BLaER1 treated with 17β-estradiol and CSF1 and Interleukin-3, amounts not matched to agents 10 nM and 100 nM (cell line): Measurements from ENCODE around the gene DIP2B.
"Not testable (repeated sequence)": the region's sequence is repeated elsewhere in the genome, so short reads cannot be mapped to it uniquely, and the experiment has no call there.

Experiments
- H3K27ac ChIP-seq, 11 experiments: shearing (Covaris generic); formaldehyde crosslinking; 2 replicates each; pipeline ENCODE4 v1.8.1; 2022
- H3K27me3 ChIP-seq, 11 experiments: shearing (Covaris generic); formaldehyde crosslinking; 2 replicates each; pipeline ENCODE4 v1.8.1; 2022
- H3K36me3 ChIP-seq, 11 experiments: shearing (Covaris generic); formaldehyde crosslinking; 2 replicates each; pipeline ENCODE4 v1.8.1; 2022
- H3K4me1 ChIP-seq, 10 experiments: shearing (Covaris generic); formaldehyde crosslinking; 2 replicates each; pipeline ENCODE4 v1.8.1; 2022
- H3K4me2 ChIP-seq, 11 experiments: shearing (Covaris generic); formaldehyde crosslinking; 2 replicates each; pipeline ENCODE4 v1.8.1; 2022
- H3K4me3 ChIP-seq, 10 experiments: shearing (Covaris generic); formaldehyde crosslinking; 2 replicates each; pipeline ENCODE4 v1.8.1; 2022
- H3K9ac ChIP-seq, 11 experiments: shearing (Covaris generic); formaldehyde crosslinking; 2 replicates each; pipeline ENCODE4 v1.8.1; 2022
- H3K9me3 ChIP-seq, 11 experiments: shearing (Covaris generic); formaldehyde crosslinking; replicated peaks in 1 of 11; 2 replicates each; pipeline ENCODE4 v1.8.1; 2022
- H4K20me1 ChIP-seq, 11 experiments: shearing (Covaris generic); formaldehyde crosslinking; 2 replicates each; pipeline ENCODE4 v1.8.1; 2022
- Cebpa-rat ChIP-seq, 11 experiments: shearing (Covaris generic); IDR thresholded peaks; 2 replicates each; pipeline ENCODE4 v1.8.1; 2022

The DIP2B gene

DNA sequence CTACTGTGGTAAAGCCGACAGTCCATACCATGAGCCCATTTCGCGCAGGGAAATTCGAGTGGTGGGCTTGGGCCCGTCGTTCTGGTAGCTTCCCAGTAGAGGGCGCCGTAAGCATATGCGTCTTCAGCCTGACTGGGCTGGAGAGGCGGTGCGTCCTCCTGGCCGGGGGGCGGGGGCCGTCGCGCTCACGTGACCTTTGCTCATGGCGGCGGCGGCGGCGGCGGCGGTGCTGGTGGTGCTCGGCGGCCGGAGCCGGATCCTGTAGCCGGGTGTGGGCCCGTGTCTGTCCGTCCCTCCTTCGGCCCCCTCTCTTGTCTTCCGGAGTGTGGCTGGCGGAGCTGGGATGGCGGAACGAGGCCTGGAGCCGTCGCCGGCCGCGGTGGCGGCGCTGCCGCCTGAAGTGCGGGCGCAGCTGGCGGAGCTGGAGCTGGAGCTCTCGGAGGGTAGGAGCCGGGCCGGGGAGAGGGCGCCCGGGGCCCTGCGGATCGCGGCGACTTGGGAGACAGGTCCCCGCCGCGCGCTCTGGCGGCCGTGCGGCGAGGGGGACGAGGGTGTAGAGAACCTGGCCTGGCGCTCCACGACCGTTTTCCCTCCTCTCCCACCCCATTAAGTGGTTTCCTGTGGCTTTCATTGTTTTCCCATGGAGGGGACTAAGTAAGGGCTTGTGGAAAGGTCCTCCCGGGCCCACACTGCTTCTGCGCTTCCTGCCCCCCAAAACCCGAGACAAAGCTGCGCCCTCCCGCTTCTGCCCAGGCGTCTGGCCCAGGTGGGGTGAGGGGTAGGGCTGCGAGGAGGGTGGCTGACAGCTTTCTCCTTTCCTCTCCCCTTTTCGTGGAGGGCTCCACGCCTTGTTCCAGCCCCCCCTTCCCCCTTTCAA lies at the start of gene DIP2B:
Gene DIP2B (plus strand): TSS at position 188 of the 877 bp plus-strand sequence. CDS start 156 bp downstream, at position 344.
- peak within 1 kb of the TSS; percentile 73 to 96 (median 90) for H3K4me2 ChIP-seq
- H3K9me3 ChIP-seq = peaks cover 9 to 21% (median 18%) of the 10 kb centered on the region in 11 experiments
- H3K27ac ChIP-seq = peak within 1 kb of the TSS; percentile 89 to 99 (median 96)
- peaks cover 27 to 38% (median 33%) of the 10 kb centered on the region in 11 experiments; a peak in 19 of 22 replicates for H4K20me1 ChIP-seq
- peaks cover 26 to 41% (median 36%) of the 10 kb centered on the region in 10 experiments for H3K4me1 ChIP-seq
- peak within 1 kb of the TSS; percentile 95 to 99 (median 98) for H3K9ac ChIP-seq
- H3K4me3 ChIP-seq = peak within 1 kb of the TSS; percentile 85 to 97 (median 91)
- no peak for TF ChIP-seq Cebpa-rat (IDR thresholded peaks at IDR 0.05)
- H3K27me3 ChIP-seq = no peaks in the 10 kb centered on the region
- peaks cover 0 to 30% (median 14%) of the 10 kb centered on the region in 11 experiments; a peak in 11 of 22 replicates for H3K36me3 ChIP-seq

GRCh38 chr12:50458606-50459005 lies 46.2 kb upstream of the DIP2B start:
- H3K9me3 ChIP-seq = peaks cover 0 to 22% (median 18%) of the 10 kb centered on the region in 11 experiments; a peak in 19 of 22 replicates
- no peaks in the 10 kb centered on the region for H3K27me3 ChIP-seq
- H4K20me1 ChIP-seq = peaks cover 0 to 7% (median 0%) of the 10 kb centered on the region in 11 experiments; a peak in 1 of 22 replicates
- H3K4me2 ChIP-seq = no peak overlapping the region
- no peak overlapping the region for H3K9ac ChIP-seq
- no peak for TF ChIP-seq Cebpa-rat (IDR thresholded peaks at IDR 0.05)
- H3K4me3 ChIP-seq = no peak overlapping the region
- H3K4me1 ChIP-seq = no peaks in the 10 kb centered on the region
- peaks cover 95 to 100% (median 100%) of the 10 kb centered on the region in 11 experiments for H3K36me3 ChIP-seq
- no peak overlapping the region for H3K27ac ChIP-seq

DNA sequence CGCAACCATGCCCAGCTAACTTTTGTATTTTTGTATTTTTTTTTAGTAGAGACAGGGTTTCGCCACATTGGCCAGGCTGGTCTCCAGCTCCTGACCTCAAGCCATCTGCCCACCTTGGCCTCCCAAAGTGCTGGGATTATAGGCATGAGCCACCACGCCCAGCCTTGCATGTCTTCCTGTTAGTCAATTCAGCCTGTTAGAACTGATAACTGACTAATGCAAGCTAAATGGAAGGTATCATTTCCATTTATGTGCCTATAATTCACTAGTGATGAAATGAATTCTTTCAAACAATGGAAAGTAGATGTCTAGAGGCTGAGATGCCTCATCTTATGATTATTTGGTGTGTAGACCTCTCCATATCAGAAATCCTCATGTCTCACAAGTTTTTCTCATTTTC lies 37.3 kb upstream of the DIP2B start:
- no peak for TF ChIP-seq Cebpa-rat (IDR thresholded peaks at IDR 0.05)
- H3K36me3 ChIP-seq = peaks cover 95 to 100% (median 99%) of the 10 kb centered on the region in 11 experiments

GRCh38 chr12:50477241-50477832 lies 27.4 kb upstream of the DIP2B start:
- Histone ChIP-seq H3K9me3 (no peaks in the 10 kb centered on the region), H3K36me3 (peaks cover 46 to 84% (median 63%) of the 10 kb centered on the region in 11 experiments), H3K4me2 (no peak overlapping the region), H3K4me1 (no peaks in the 10 kb centered on the region), H3K27me3 (no peaks in the 10 kb centered on the region), H4K20me1 (no peaks in the 10 kb centered on the region), H3K27ac (no peak overlapping the region), H3K4me3 (no peak overlapping the region), H3K9ac (no peak overlapping the region)
- no peak for TF ChIP-seq Cebpa-rat (IDR thresholded peaks at IDR 0.05)

More for the DNA sequence above, 37.3 kb upstream of the DIP2B start:
- Histone ChIP-seq H3K9me3 (peaks cover 0 to 33% (median 30%) of the 10 kb centered on the region in 11 experiments; a peak in 19 of 22 replicates), H3K4me2 (no peak overlapping the region), H3K4me1 (no peaks in the 10 kb centered on the region), H3K27me3 (no peaks in the 10 kb centered on the region), H3K9ac (no peak overlapping the region), H3K27ac (no peak overlapping the region), H3K4me3 (no peak overlapping the region), H4K20me1 (0 out of 22 replicates have a peak, but pooled peaks cover 0 to 4% (median 0%) of the 10 kb centered on the region in 11 experiments)

GRCh38 chr12:50482571-50482970 lies 22.2 kb upstream of the DIP2B start:
- Histone ChIP-seq H3K4me1 (no peaks in the 10 kb centered on the region), H4K20me1 (no peaks in the 10 kb centered on the region), H3K4me2 (no peak overlapping the region), H3K4me3 (no peak overlapping the region), H3K36me3 (peaks cover 0 to 33% (median 13%) of the 10 kb centered on the region in 11 experiments; a peak in 13 of 22 replicates), H3K9ac (no peak overlapping the region), H3K27me3 (no peaks in the 10 kb centered on the region), H3K27ac (no peak overlapping the region), H3K9me3 (no peaks in the 10 kb centered on the region)
- TF ChIP-seq Cebpa-rat (IDR thresholded peaks at IDR 0.05) = no peak

- Histone ChIP-seq H4K20me1 (no peaks in the 10 kb centered on the region), H3K4me2 (no peak overlapping the region), H3K9me3 (no peaks in the 10 kb centered on the region), H3K4me1 (no peaks in the 10 kb centered on the region), H3K4me3 (no peak overlapping the region), H3K27ac (no peak overlapping the region), H3K36me3 (peaks cover 0 to 27% (median 4%) of the 10 kb centered on the region in 11 experiments; a peak in 11 of 22 replicates), H3K27me3 (no peaks in the 10 kb centered on the region), H3K9ac (no peak overlapping the region)
- TF ChIP-seq Cebpa-rat (IDR thresholded peaks at IDR 0.05) = no peak
These were observed 21.3 kb upstream of the DIP2B start for GRCh38 chr12:50483488-50483887.

DNA sequence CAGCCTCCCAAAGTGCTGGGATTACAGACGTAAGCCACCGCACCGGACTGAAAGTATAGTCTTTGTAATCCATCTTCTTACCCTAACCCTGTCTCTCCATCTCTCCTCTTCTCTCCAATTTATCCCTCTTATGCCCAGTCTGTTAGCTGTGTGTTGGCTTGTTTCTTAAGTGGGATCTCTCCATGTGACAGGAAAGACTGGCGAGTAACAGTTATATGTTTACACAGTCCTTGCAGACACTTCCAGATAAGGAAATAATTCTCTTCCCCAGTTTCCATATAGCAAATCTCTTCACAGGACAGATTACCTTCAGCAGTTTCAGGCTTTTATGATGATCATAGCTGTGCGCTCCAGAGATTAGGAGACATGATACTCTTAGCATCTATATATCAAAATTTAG lies 16.0 kb upstream of the DIP2B start:
- Histone ChIP-seq H4K20me1 (no peaks in the 10 kb centered on the region), H3K9ac (no peak overlapping the region), H3K4me2 (no peak overlapping the region), H3K4me3 (no peak overlapping the region), H3K4me1 (no peaks in the 10 kb centered on the region), H3K36me3 (peaks cover 0 to 19% (median 0%) of the 10 kb centered on the region in 11 experiments; a peak in 4 of 22 replicates), H3K9me3 (peaks cover 38 to 43% (median 39%) of the 10 kb centered on the region in 11 experiments), H3K27ac (no peak overlapping the region), H3K27me3 (no peaks in the 10 kb centered on the region)
- no peak for TF ChIP-seq Cebpa-rat (IDR thresholded peaks at IDR 0.05)

- not testable (repeated sequence) for H3K9ac ChIP-seq, H3K27ac ChIP-seq, H3K4me1 ChIP-seq, H3K4me2 ChIP-seq, H3K4me3 ChIP-seq, H3K27me3 ChIP-seq, H4K20me1 ChIP-seq
- H3K9me3 ChIP-seq = peaks cover 77 to 90% (median 87%) of the 10 kb centered on the region in 11 experiments
- H3K36me3 ChIP-seq = peaks cover 0 to 16% (median 0%) of the 10 kb centered on the region in 11 experiments; a peak in 4 of 22 replicates
These were observed 6.7 kb upstream of the DIP2B start for GRCh38 chr12:50498119-50498518.
